Measurements from ENCODE around the gene COL5A2.

The COL5A2 gene

GRCh38 chr2:189199797-189200196 lies 20.2 kb upstream of the COL5A2 start:
- no peaks in the 10 kb centered on the region for H3K9me3 ChIP-seq (ENCODE audit: severe bottlenecking)
- TF ChIP-seq, protein P1, sequence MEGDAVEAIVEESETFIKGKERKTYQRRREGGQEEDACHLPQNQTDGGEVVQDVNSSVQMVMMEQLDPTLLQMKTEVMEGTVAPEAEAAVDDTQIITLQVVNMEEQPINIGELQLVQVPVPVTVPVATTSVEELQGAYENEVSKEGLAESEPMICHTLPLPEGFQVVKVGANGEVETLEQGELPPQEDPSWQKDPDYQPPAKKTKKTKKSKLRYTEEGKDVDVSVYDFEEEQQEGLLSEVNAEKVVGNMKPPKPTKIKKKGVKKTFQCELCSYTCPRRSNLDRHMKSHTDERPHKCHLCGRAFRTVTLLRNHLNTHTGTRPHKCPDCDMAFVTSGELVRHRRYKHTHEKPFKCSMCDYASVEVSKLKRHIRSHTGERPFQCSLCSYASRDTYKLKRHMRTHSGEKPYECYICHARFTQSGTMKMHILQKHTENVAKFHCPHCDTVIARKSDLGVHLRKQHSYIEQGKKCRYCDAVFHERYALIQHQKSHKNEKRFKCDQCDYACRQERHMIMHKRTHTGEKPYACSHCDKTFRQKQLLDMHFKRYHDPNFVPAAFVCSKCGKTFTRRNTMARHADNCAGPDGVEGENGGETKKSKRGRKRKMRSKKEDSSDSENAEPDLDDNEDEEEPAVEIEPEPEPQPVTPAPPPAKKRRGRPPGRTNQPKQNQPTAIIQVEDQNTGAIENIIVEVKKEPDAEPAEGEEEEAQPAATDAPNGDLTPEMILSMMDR (IDR thresholded peaks at IDR 0.05; ENCODE audit: poor library complexity, severe bottlenecking), result no peak
- H3K4me3 ChIP-seq (ENCODE audit: severe bottlenecking), result no peak overlapping the region
- no peak for DNase-seq (ENCODE audit: low spot score)
- no peaks in the 10 kb centered on the region for H3K27me3 ChIP-seq (ENCODE audit: insufficient read depth, poor library complexity, severe bottlenecking)
- no peaks in the 10 kb centered on the region for H3K36me3 ChIP-seq (ENCODE audit: low read depth)
- peaks cover 10% of the 10 kb centered on the region for H3K4me1 ChIP-seq (ENCODE audit: insufficient read depth, poor library complexity, severe bottlenecking)
- no peak overlapping the region for H3K27ac ChIP-seq (ENCODE audit: poor library complexity, severe bottlenecking)
- ATAC-seq (ENCODE audit: low read depth), result no peak

DNA sequence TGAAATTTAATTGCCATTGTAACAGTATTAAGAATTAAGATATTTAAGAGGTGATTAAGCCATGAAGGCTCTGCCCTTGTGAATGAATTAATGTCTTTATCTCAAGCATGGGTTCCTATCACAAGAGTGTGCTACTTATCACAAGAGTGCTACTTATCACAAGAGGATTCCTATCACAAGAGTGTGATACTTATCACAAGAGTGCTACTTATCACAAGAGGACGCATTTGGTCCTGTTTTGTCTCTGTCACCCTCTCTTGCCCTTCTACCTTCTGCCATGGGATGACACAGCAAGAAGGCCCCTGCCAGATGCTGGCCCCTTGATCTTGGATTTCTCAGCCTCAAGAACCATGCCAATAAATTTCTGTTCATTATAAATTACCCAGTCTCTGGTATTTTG lies 13.2 kb upstream of the COL5A2 start:
- DNase-seq (ENCODE audit: low spot score) (no peak), ATAC-seq (ENCODE audit: low read depth) (no peak)
- Histone ChIP-seq H3K9me3 (ENCODE audit: severe bottlenecking) (no peaks in the 10 kb centered on the region), H3K27me3 (ENCODE audit: insufficient read depth, poor library complexity, severe bottlenecking) (no peaks in the 10 kb centered on the region), H3K4me3 (ENCODE audit: severe bottlenecking) (no peak overlapping the region), H3K4me1 (ENCODE audit: insufficient read depth, poor library complexity, severe bottlenecking) (no peaks in the 10 kb centered on the region), H3K27ac (ENCODE audit: poor library complexity, severe bottlenecking) (no peak overlapping the region), H3K36me3 (ENCODE audit: low read depth) (no peaks in the 10 kb centered on the region)
- TF ChIP-seq, protein P1 (IDR thresholded peaks at IDR 0.05; ENCODE audit: poor library complexity, severe bottlenecking), result no peak

GRCh38 chr2:189191766-189192165 lies 12.2 kb upstream of the COL5A2 start:
- no peaks in the 10 kb centered on the region for H3K27me3 ChIP-seq (ENCODE audit: insufficient read depth, poor library complexity, severe bottlenecking)
- no peaks in the 10 kb centered on the region for H3K36me3 ChIP-seq (ENCODE audit: low read depth)
- no peaks in the 10 kb centered on the region for H3K4me1 ChIP-seq (ENCODE audit: insufficient read depth, poor library complexity, severe bottlenecking)
- TF ChIP-seq, protein P1 (IDR thresholded peaks at IDR 0.05; ENCODE audit: poor library complexity, severe bottlenecking), result no peak
- H3K9me3 ChIP-seq (ENCODE audit: severe bottlenecking), result no peaks in the 10 kb centered on the region
- H3K4me3 ChIP-seq (ENCODE audit: severe bottlenecking), result no peak overlapping the region
- ATAC-seq (ENCODE audit: low read depth), result no peak; the same call in 2 of the 3 replicates
- DNase-seq (ENCODE audit: low spot score), result no peak
- H3K27ac ChIP-seq (ENCODE audit: poor library complexity, severe bottlenecking), result no peak overlapping the region

DNA sequence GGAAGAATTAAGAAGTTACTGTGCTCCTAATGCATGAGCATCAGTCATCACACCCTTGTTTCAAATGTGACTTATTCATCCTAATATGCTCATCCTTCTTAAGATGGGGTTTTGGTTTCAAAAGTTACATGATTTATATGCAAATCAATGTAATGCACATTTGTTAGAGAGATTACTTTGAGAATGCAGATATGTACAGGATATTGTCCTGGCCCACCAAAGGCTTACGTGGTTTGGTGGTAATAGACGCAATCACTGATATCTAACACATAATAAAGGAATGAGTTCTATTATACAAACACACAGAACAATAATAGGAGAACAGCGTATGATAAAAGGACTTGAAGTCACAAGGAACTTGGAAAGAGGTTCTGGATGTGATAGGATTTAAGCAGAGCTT lies 11.1 kb upstream of the COL5A2 start:
- H3K4me3 ChIP-seq (ENCODE audit: severe bottlenecking), result no peak overlapping the region

GRCh38 chr2:189188115-189188805 lies 8.7 kb upstream of the COL5A2 start:
- no peaks in the 10 kb centered on the region for H3K27me3 ChIP-seq (ENCODE audit: insufficient read depth, poor library complexity, severe bottlenecking)
- no peaks in the 10 kb centered on the region for H3K9me3 ChIP-seq (ENCODE audit: severe bottlenecking)
- H3K36me3 ChIP-seq (ENCODE audit: low read depth), result no peaks in the 10 kb centered on the region
- ATAC-seq (ENCODE audit: low read depth) (no peak), DNase-seq (ENCODE audit: low spot score) (no peak)
- TF ChIP-seq, protein P1 (IDR thresholded peaks at IDR 0.05; ENCODE audit: poor library complexity, severe bottlenecking), result no peak
- no peaks in the 10 kb centered on the region for H3K4me1 ChIP-seq (ENCODE audit: insufficient read depth, poor library complexity, severe bottlenecking)
- H3K4me3 ChIP-seq (ENCODE audit: severe bottlenecking), result no peak overlapping the region
- H3K27ac ChIP-seq (ENCODE audit: poor library complexity, severe bottlenecking), result no peak overlapping the region

More for the DNA sequence above, 11.1 kb upstream of the COL5A2 start:
- TF ChIP-seq, protein P1 (IDR thresholded peaks at IDR 0.05; ENCODE audit: poor library complexity, severe bottlenecking), result no peak
- Histone ChIP-seq H3K27ac (ENCODE audit: poor library complexity, severe bottlenecking) (no peak overlapping the region), H3K27me3 (ENCODE audit: insufficient read depth, poor library complexity, severe bottlenecking) (no peaks in the 10 kb centered on the region), H3K36me3 (ENCODE audit: low read depth) (no peaks in the 10 kb centered on the region), H3K9me3 (ENCODE audit: severe bottlenecking) (no peaks in the 10 kb centered on the region), H3K4me1 (ENCODE audit: insufficient read depth, poor library complexity, severe bottlenecking) (no peaks in the 10 kb centered on the region)
- ATAC-seq (ENCODE audit: low read depth) (no peak), DNase-seq (ENCODE audit: low spot score) (no peak)

Data from RWPE2 (cell line).